GM03348 (cell line): Measurements from ENCODE around the gene DNAAF2.

Source experiments
- DNase-seq: peaks from one replicate; pipeline ENCODE4 v3.0.0; 2012; ENCODE audit warnings: low spot score

Gene DNAAF2

GRCh38 chr14:49584058-49584457 is 51.0 kb downstream of the DNAAF2 start:
- no peak for DNase-seq

GRCh38 chr14:49583629-49584028 is 51.4 kb downstream of the DNAAF2 start:
- no peak for DNase-seq

DNA sequence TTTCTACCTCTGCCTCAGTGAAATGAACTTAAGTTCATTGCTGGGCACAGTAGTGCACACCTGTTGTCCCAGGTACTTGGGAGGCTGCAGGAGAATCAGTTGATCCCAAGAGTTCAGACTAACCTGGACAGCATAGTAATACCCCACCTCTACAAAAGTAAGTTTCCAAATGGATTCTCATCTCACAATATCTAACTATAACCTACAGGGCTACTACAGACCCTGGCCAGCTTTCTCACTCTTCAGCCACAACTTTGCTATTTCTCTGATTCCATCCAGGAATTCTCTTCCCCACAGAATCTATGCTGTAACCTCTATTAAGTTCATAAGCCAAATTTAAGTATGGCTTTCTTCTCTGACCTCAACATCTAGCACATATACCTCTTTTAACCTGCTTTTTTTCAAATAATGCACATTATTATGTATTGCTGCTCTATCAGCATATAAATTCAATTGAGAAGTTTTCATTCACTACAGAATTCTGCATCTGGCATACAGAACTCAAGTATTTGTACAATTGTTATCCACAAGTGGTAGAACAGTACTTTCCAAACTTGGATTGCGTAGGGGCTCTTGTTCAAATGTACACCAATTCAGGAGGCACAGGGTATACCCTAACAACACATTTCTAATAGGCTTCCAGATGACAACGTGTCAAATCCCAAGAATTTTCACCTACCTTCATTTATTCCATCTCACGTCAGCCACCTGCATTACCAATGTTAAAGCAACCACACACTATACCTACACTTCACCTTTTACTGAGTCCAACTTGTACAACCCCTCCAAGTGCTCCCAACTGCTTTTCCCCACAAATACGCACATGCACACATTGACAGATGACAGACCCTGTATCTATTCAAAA is 52.7 kb downstream of the DNAAF2 start:
- no peak for DNase-seq

DNA sequence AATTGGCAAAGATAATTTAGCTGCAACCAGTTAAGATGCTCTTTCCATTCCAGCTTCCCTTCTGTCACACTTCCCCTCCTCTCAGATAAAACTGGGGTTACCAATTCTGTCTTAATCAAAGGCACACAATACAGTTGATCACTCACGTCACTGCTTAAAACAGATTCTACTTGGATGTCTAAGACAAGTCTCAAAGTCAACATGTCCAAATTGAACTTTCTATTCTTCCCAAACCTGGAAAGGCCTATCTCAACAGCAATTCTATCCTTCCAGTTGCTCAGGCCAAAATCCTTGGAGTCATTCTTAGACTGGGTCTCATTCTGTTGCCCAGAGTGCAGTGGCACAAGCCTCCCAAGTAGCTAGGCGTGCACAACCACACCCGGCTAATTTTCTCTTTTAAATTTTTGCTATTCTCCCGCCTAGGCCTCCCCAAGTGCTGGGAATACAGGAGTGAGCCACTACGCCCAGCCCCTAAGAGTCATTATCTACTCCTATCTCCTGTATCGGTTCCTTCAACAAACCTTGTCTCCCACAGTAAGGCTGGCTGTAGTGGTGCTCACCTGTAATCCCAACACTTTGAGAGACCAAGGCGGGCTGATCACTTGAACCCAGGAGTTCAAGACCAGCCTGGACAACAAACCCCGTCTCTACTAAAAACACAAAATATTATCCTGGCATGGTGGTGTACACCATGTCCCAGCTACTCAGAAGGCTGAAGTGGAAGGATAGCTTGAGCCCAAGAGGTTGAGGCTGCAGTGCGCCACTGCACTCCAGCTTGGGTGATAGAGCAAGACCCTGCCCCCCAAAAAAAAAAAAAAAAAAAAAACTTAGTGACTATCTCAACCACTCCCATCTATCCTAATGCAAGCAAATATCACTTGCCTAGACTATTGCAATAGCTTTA is 53.6 kb downstream of the DNAAF2 start:
- no peak for DNase-seq

DNA sequence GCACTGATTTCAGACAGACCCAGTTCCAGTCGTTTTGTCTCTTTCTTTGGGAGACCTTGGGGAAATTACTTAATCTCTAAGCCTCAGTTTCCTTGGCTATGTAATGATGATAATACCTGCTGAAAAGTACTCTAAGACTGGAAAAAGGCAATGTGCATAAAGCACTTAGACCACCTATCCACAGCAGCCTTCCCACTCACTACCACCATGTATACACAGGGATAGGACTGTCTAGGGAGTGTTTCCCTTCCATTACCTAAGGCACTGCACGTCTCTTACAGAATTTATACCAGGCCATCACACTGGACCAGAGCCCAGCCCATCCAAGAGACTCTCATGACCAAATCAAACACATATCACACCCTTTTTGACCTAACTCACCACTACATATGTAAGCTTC is 55.2 kb downstream of the DNAAF2 start:
- no peak for DNase-seq

DNA sequence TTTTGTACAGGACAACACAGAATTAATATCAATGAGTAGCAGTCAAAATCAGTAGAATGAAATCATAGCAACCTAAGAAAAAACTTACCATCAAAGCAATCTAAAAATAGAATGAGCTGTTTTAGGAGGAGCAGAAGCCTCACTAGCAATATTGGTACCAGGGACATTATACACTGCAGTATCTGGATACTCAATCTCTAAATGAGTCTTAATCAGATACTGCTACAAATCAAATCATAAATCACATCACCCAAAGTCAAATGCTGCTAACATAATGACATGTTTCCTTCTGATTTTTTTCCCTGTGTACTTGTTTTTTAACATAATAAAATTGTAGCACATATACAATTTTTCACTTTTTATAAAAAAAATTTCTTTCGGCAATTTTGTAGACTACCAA is 56.9 kb downstream of the DNAAF2 start:
- no peak for DNase-seq
